Naive thymus-derived CD4-positive, alpha-beta T cell (primary cell): ENCODE data around the gene KIF5A. TPM values are rescaled to one million over a fixed set of nuclear protein-coding genes. Genes with fewer than 3 reads are reported as not detected.

ENCODE experiments used
- ATAC-seq: fragments of 150-1000 bp; cut with Tn5 transposase; 2 replicates; pipeline ENCODE4 v1.10.0; 2021; ENCODE audit warnings: mild to moderate bottlenecking, moderate library complexity
- CTCF ChIA-PET: fragments of 350-600 bp; sonication (Branson Sonifier 250); formaldehyde crosslinking; loops from one replicate; lab custom pipeline; 2021; ENCODE audit warnings: antibody characterized with exemption; lab: Charles Lee
- POLR2A ChIA-PET: fragments of 350-600 bp; sonication (Branson Sonifier 250); formaldehyde crosslinking; loops from one replicate; lab custom pipeline; 2021; ENCODE audit warnings: antibody characterized with exemption, inconsistent platforms; lab: Charles Lee
- DNase-seq, 9 donors: peaks; one replicate each; pipeline versions ENCODE4 v3.0.0 to v3.0.0-alpha.2; 2020 to 2022; ENCODE audit warnings: mixed read lengths in 1 of 9
- H3K27ac ChIP-seq: one replicate; pipeline ENCODE4 v1.7.0; 2013; ENCODE audit warnings: mild to moderate bottlenecking, low read depth, low read length, moderate library complexity
- H3K27me3 ChIP-seq, 2 donors: one replicate each; pipeline ENCODE4 v1.7.0; 2013; ENCODE audit warnings: low read length in 2 of 2, mild to moderate bottlenecking in 2 of 2, moderate library complexity in 2 of 2; ENCODE audit not compliant: control insufficient read depth in 2 of 2, insufficient read depth in 2 of 2
- H3K36me3 ChIP-seq, 3 experiments: 1 replicate in 2 of 3; 2 replicates in 1 of 3; pipeline ENCODE4 v1.7.0; 2013; ENCODE audit warnings: low read length in 3 of 3, mild to moderate bottlenecking in 3 of 3, moderate library complexity in 1 of 3; ENCODE audit not compliant: insufficient read depth in 3 of 3, control insufficient read depth in 2 of 3
- H3K4me1 ChIP-seq, 2 donors: one replicate each; pipeline ENCODE4 v1.7.0; 2013; ENCODE audit warnings: low read length in 2 of 2, mild to moderate bottlenecking in 2 of 2, moderate library complexity in 1 of 2; ENCODE audit not compliant: control insufficient read depth in 2 of 2, insufficient read depth in 2 of 2
- H3K4me3 ChIP-seq: 2 replicates; pipeline ENCODE4 v1.7.0; 2013; ENCODE audit warnings: mild to moderate bottlenecking, low read length
- H3K9me3 ChIP-seq, 3 experiments: 1 replicate in 2 of 3; 2 replicates in 1 of 3; pipeline ENCODE4 v1.7.0; 2013; ENCODE audit warnings: low read length in 3 of 3; ENCODE audit not compliant: control insufficient read depth in 2 of 3
- H3K27ac Mint-ChIP-seq, 9 donors: one replicate each; pipeline ENCODE4 v1.8.0; 2020 to 2022; ENCODE audit warnings: mixed read lengths in 9 of 9, mild to moderate bottlenecking in 8 of 9, moderate library complexity in 5 of 9, inconsistent platforms in 2 of 9
- H3K27me3 Mint-ChIP-seq, 5 donors: one replicate each; pipeline ENCODE4 v1.8.0; 2021 to 2022; ENCODE audit warnings: mixed read lengths in 5 of 5, mild to moderate bottlenecking in 1 of 5
- H3K36me3 Mint-ChIP-seq, 5 donors: one replicate each; pipeline ENCODE4 v1.8.0; 2020 to 2022; ENCODE audit warnings: mixed read lengths in 5 of 5, mild to moderate bottlenecking in 3 of 5, inconsistent platforms in 1 of 5
- H3K4me1 Mint-ChIP-seq, 7 donors: one replicate each; pipeline ENCODE4 v1.8.0; 2020 to 2022; ENCODE audit warnings: mixed read lengths in 7 of 7, mild to moderate bottlenecking in 3 of 7, inconsistent platforms in 1 of 7
- H3K4me3 Mint-ChIP-seq, 10 donors: one replicate each; pipeline ENCODE4 v1.8.0; 2020 to 2022; ENCODE audit warnings: mild to moderate bottlenecking in 10 of 10, mixed read lengths in 10 of 10, moderate library complexity in 6 of 10, inconsistent platforms in 2 of 10
- H3K9me3 Mint-ChIP-seq, 11 donors: one replicate each; pipeline ENCODE4 v1.8.0; 2020 to 2022; ENCODE audit warnings: mixed read lengths in 11 of 11, mild to moderate bottlenecking in 4 of 11, inconsistent platforms in 1 of 11, moderate library complexity in 1 of 11
- intact Hi-C, 2 donors: fragments of 100-400 bp; cut with micrococcal nuclease; formaldehyde crosslinking; loops; one replicate each; pipeline ENCODE4 v1.15.1; 2023
- polyA plus RNA-seq, 2 donors: library from polyadenylated mRNA; unstranded; fragments of 300-500 nt; fragmentation: Illumina TruSeq; gene quantifications; one replicate each; pipeline ENCODE4 v1.2.3, GENCODE V29; 2021
- total RNA-seq, 6 experiments: library from RNA in 5 of 6; stranded (reverse) in 5 of 6; gene quantifications; 1 replicate in 5 of 6; 2 replicates in 1 of 6; pipeline ENCODE4 v1.2.3 and lab custom pipeline; 2021 to 2026

KIF5A gene
- total and polyA plus RNA-seq, 7 experiments from 2014 or later = 0.06 to 1.7 (median 1.0) TPM

DNA sequence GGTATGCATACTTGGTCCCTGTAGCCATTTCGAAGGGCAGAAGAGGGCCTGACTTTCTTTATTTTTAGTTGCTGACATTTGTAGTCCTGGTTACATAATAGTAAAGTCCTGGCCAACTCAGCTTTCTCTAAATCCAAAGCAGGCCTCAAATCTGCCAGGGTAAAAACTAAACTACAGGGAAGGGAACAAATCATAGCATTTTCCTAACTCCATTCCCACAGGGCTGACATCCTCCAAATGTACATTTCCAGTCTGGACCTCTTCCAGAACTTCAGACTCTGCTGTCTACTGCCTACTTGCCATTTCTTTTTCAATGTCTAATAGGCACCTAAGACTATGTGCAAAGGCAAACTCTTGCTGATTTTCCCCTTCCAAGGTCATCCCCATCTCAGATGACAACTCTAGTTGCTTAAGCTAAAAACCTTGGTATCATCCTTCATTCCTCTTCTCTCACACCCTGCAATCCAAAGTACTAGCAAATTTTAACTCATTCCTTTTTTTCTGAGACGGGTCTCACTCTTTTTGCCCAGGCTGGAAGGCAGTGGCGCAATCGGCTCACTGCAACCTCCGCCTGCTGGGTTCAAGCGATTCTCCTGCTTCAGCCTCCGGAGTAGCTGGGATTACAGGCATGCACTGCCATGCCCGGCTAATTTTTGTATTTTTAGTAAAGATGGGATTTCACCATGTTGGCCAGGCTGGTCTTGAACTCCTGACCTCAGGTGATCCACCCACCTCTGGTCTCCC, 31.5 kb upstream of the KIF5A start:
- Histone ChIP-seq H3K4me3 (no peak overlapping the region), H3K27me3 (no peaks in the 10 kb centered on the region), H3K27ac (peak overlapping the region; percentile 95), H3K9me3 (no peaks in the 10 kb centered on the region), H3K4me1 (peaks cover 24 to 32% of the 10 kb centered on the region in 2 donors), H3K36me3 (peaks cover 10 to 43% (median 13%) of the 10 kb centered on the region in 3 experiments)
- ATAC-seq (no peak), DNase-seq (no peak)
- H3K4me1 Mint-ChIP-seq = peaks cover 31 to 63% (median 43%) of the 10 kb centered on the region in 7 donors
- H3K27me3 Mint-ChIP-seq = peaks cover 0 to 7% (median 0%) of the 10 kb centered on the region in 5 donors
- POLR2A ChIA-PET = interaction anchor here (0.7 to 3.3 kb wide), 6 partner anchors 11 to 223 kb away, joined by 3 to 16 read pairs (median 4); partner anchors contain the start of gene ARHGAP9
- CTCF ChIA-PET = no interaction called here
- peaks cover 0 to 32% (median 22%) of the 10 kb centered on the region in 5 donors for H3K36me3 Mint-ChIP-seq
- H3K4me3 Mint-ChIP-seq = peak overlapping the region; percentile 23 to 99 (median 98)
- intact Hi-C loops = no loop called here
- H3K27ac Mint-ChIP-seq = peak overlapping the region; percentile 77 to 100 (median 99)
- peaks cover 0 to 11% (median 0%) of the 10 kb centered on the region in 11 donors for H3K9me3 Mint-ChIP-seq

DNA sequence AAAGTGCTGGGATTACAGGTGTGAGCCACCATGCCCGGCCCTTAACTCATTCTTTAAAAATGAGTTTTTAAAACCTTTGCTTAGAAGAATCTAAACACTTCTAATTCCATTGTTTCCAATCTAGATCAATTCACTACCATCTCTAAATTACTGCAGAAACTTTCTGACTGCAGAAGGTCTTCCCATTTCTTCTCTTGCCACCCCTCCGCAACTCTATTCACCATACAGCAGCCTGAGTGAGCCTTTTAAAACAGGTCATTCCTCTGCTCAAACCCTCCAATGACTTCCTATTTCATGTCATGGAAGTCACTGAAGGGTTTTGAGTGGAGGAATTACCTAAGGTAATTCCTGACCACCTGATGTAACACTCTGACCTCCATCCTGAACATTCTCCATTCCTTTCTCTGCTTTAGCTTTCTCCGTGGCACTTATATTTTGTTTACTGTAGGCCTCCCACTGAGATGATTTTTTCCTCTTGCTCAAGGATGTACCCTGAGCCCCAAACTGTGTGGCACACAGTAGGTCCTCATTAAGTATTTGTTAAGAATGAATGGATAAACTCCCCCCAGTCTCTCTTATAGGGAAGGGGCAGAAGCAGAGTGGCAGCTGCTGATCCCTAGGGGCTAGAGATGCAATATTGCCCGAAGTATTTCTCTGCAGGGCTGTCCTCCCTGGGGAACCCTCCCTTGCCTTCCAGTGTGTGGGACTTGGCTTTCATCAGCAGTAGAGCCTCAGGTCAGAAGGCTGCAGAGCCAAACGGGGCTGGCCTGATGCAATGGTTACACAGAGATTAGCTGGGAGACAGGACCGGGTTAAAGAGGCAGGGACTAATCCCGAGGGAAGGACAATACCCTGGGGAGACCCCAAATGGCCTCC, 30.7 kb upstream of the KIF5A start:
- Histone ChIP-seq H3K4me1 (peaks cover 32 to 40% of the 10 kb centered on the region in 2 donors), H3K9me3 (no peaks in the 10 kb centered on the region), H3K27me3 (no peaks in the 10 kb centered on the region), H3K27ac (peak overlapping the region; percentile 95), H3K4me3 (peak overlapping the region; percentile 100), H3K36me3 (peaks cover 9 to 38% (median 13%) of the 10 kb centered on the region in 3 experiments)
- intact Hi-C loops = no loop called here
- peaks cover 39 to 72% (median 51%) of the 10 kb centered on the region in 7 donors for H3K4me1 Mint-ChIP-seq
- peaks cover 0 to 13% (median 0%) of the 10 kb centered on the region in 11 donors for H3K9me3 Mint-ChIP-seq
- H3K4me3 Mint-ChIP-seq = peak overlapping the region; percentile 89 to 99 (median 98)
- peak overlapping the region; percentile 97 to 100 (median 99) for H3K27ac Mint-ChIP-seq
- peak in 4 of 9 donors; percentile 10 to 44 (median 19) for DNase-seq
- ChIA-PET POLR2A (interaction anchor here (0.7 to 2.6 kb wide), 13 partner anchors 10 to 222 kb away, joined by 3 to 50 read pairs (median 4); partner anchors contain the start of genes ARHGAP9 and DCTN2), CTCF (interaction anchor here (0.6 to 0.9 kb wide), 2 partner anchors 15 to 275 kb away, joined by 3 read pairs; no protein-coding TSS in a partner anchor)
- peaks cover 0 to 28% (median 21%) of the 10 kb centered on the region in 5 donors for H3K36me3 Mint-ChIP-seq
- ATAC-seq = no peak
- H3K27me3 Mint-ChIP-seq = peaks cover 0 to 7% (median 0%) of the 10 kb centered on the region in 5 donors

DNA sequence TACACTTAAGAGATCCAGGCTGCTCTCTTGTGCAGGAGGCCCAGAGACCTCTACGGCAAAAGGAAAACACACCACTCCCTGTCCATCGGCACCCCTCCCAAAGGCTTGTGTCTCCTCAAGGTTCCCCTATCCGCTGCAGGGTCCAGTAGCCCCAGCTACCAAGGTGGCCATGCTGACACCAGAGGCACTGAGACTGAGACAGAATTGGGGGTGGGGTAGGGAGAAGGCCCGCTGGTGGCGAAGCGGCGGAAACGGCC, 30.1 kb upstream of the KIF5A start:
- POLR2A ChIA-PET = interaction anchor here (0.8 to 2.6 kb wide), 13 partner anchors 8 to 221 kb away, joined by 3 to 50 read pairs (median 4); partner anchors contain the start of genes ARHGAP9 and DCTN2
- peak overlapping the region; percentile 97 to 100 (median 99) for H3K27ac Mint-ChIP-seq
- peaks cover 0 to 31% (median 17%) of the 10 kb centered on the region in 5 donors for H3K36me3 Mint-ChIP-seq
- peaks cover 0 to 7% (median 0%) of the 10 kb centered on the region in 5 donors for H3K27me3 Mint-ChIP-seq
- peaks cover 44 to 77% (median 56%) of the 10 kb centered on the region in 7 donors for H3K4me1 Mint-ChIP-seq
- ATAC-seq (no peak), DNase-seq (peak in 5 of 9 donors; percentile 6 to 34 (median 29))
- CTCF ChIA-PET = interaction anchor here (0.9 kb wide), 1 partner anchor 16 kb away, joined by 3 read pairs; no protein-coding TSS in a partner anchor
- H3K4me1 ChIP-seq = peaks cover 32 to 41% of the 10 kb centered on the region in 2 donors
- peak overlapping the region; percentile 95 for H3K27ac ChIP-seq
- peak overlapping the region; percentile 100 for H3K4me3 ChIP-seq
- H3K9me3 Mint-ChIP-seq = peaks cover 0 to 14% (median 0%) of the 10 kb centered on the region in 11 donors
- no peaks in the 10 kb centered on the region for H3K9me3 ChIP-seq
- H3K27me3 ChIP-seq = no peaks in the 10 kb centered on the region
- peaks cover 9 to 38% (median 13%) of the 10 kb centered on the region in 3 experiments for H3K36me3 ChIP-seq
- intact Hi-C loops = loop anchor here (1.0 to 10.0 kb wide), 19 partner anchors 28 to 1587 kb away; partner anchors contain the start of genes CDK4 (in 2 of the 2), DCTN2 (in 2 of the 2), GLI1 (in 2 of the 2) and NAB2 (in 2 of the 2)
- peak overlapping the region; percentile 89 to 99 (median 98) for H3K4me3 Mint-ChIP-seq

DNA sequence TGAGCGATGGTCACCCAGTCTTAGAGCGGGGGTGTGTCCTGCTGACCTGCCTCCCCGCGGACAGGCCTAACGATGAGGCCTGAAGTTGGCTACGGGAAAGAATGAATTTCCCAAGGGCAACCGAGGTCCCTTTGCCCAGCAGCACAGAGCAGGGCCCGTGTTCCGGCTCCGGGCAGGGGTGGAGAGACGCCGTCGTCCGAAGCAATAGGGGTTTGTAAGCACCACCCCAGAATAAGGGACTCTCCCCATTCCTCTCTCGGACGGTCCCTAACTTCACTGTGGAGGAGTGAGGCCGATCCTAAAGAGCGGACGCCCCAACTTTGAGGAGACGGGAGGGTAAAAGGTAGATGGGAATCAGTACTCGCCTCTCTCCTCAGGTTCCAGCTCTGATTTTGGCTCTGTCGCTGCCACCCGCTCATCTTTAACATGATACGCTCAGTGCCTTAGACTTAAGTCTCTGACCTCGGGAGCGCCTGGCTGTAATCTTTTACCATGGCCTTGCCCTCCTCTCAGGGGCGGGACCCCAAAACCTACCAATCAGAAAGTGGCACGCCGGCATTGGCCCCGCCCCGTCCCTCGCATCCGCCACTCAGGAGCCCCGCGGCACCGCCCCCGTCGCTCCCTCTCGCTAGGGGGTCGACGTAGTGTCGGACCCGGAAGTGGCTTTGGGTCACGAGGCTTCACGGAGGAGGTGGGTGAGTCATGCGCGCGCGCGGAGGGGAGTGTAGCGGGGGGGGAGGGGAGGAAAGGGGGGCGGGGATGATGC, 29.6 kb upstream of the KIF5A start, which contains the start of gene DDIT3:
TSS of gene DDIT3 (minus strand) at position 462 of the 766 bp plus-strand sequence. CDS start 3,108 bp downstream, outside the sequence.
- Histone ChIP-seq H3K27ac (peak within 1 kb of the TSS; percentile 95), H3K4me3 (peak within 1 kb of the TSS; percentile 100), H3K36me3 (peaks cover 8 to 38% (median 8%) of the 10 kb centered on the region in 3 experiments), H3K9me3 (no peaks in the 10 kb centered on the region), H3K4me1 (peaks cover 32 to 41% of the 10 kb centered on the region in 2 donors), H3K27me3 (no peaks in the 10 kb centered on the region)
- ChIA-PET CTCF (interaction anchor here (0.6 to 1.0 kb wide), 3 partner anchors 16 to 71 kb away, joined by 3 to 5 read pairs (median 3); partner anchors contain the start of gene PIP4K2C), POLR2A (interaction anchor here (0.8 to 2.6 kb wide), 19 partner anchors 8 to 71 kb away, joined by 3 to 50 read pairs (median 4); partner anchors contain the start of genes ARHGAP9, DCTN2 and PIP4K2C)
- DNase-seq = peak; percentile 98 to 99 (median 99)
- H3K4me1 Mint-ChIP-seq = peaks cover 47 to 80% (median 56%) of the 10 kb centered on the region in 7 donors
- intact Hi-C loops = loop anchor here (1.0 to 10.0 kb wide), 19 partner anchors 27 to 1588 kb away; partner anchors contain the start of genes CDK4 (in 2 of the 2), DCTN2 (in 2 of the 2), GLI1 (in 2 of the 2) and NAB2 (in 2 of the 2)
- peak within 1 kb of the TSS; percentile 89 to 99 (median 98) for H3K4me3 Mint-ChIP-seq
- H3K36me3 Mint-ChIP-seq = peaks cover 0 to 31% (median 15%) of the 10 kb centered on the region in 5 donors
- peak within 1 kb of the TSS; percentile 97 to 100 (median 99) for H3K27ac Mint-ChIP-seq
- H3K27me3 Mint-ChIP-seq = peaks cover 0 to 7% (median 0%) of the 10 kb centered on the region in 5 donors
- ATAC-seq = peak; percentile 89
- H3K9me3 Mint-ChIP-seq = peaks cover 0 to 14% (median 0%) of the 10 kb centered on the region in 11 donors

DNA sequence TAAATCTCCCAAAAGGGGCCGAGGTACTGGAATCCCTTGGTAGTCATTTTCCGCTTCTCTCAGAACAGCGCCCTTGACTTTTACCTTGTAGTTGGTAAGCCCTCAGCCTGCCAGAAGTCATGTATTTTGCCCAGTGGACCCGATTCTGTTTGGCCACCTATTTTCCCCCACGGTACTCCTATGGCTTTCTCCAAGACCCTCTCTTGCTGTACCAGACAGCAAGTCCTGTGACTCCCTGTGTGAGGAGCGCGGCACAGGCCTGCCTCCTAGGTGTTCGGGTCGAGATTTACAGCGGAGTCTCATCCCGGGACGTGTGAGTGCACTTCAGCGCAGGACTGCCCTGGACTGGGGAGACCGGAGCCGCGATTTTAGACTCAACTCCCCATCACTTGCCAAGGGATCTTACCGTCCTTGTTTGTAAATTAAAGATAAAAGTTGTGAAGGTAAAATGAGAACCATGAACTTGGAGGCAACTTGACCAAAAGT, 28.3 kb upstream of the KIF5A start:
- H3K4me1 ChIP-seq = peaks cover 32 to 41% of the 10 kb centered on the region in 2 donors
- Mint-ChIP-seq H3K27me3 (peaks cover 0 to 7% (median 0%) of the 10 kb centered on the region in 5 donors), H3K4me1 (peaks cover 47 to 69% (median 57%) of the 10 kb centered on the region in 7 donors), H3K27ac (peak overlapping the region; percentile 97 to 100 (median 99)), H3K9me3 (peaks cover 0 to 14% (median 0%) of the 10 kb centered on the region in 11 donors), H3K36me3 (peaks cover 0 to 24% (median 5%) of the 10 kb centered on the region in 5 donors), H3K4me3 (peak overlapping the region; percentile 89 to 99 (median 98))
- no peaks in the 10 kb centered on the region for H3K27me3 ChIP-seq
- ATAC-seq (no peak), DNase-seq (peak in 4 of 9 donors; percentile 24 to 40 (median 32))
- H3K36me3 ChIP-seq = peaks cover 0 to 38% (median under 1%) of the 10 kb centered on the region in 3 experiments
- CTCF ChIA-PET = interaction anchor here (1.0 kb wide), 1 partner anchor 63 kb away, joined by 5 read pairs; no protein-coding TSS in a partner anchor
- no peaks in the 10 kb centered on the region for H3K9me3 ChIP-seq
- POLR2A ChIA-PET = interaction anchor here (1.0 to 2.6 kb wide), 7 partner anchors 9 to 60 kb away, joined by 3 to 50 read pairs (median 4); partner anchors contain the start of genes ARHGAP9 and DCTN2
- H3K27ac ChIP-seq = peak overlapping the region; percentile 91
- intact Hi-C loops = loop anchor here (1.0 to 10.0 kb wide), 11 partner anchors 61 to 1705 kb away; partner anchors contain the start of genes NAB2 (in 2 of the 2), DGKA (in 1 of the 2), NACA (in 1 of the 2) and RPL41 (in 1 of the 2)
- peak overlapping the region; percentile 68 for H3K4me3 ChIP-seq
